HG02840 (cell line): ENCODE data around the gene EDDM13.
"Not testable (repeated sequence)": the region's sequence is repeated elsewhere in the genome, so short reads cannot be mapped to it uniquely, and the experiment has no call there.

Experiments used
- ATAC-seq: cut with Tn5 transposase; IDR thresholded peaks from one replicate; pipeline ENCODE4 v1.9.1; 2021; ENCODE audit warnings: mild to moderate bottlenecking, moderate library complexity, moderate number of reproducible peaks; ENCODE audit not compliant: unreplicated experiment, low FRiP score

EDDM13 gene

GRCh38 chr19:56294549-56294948, 22.0 kb downstream of the EDDM13 start:
- ATAC-seq: no peak

GRCh38 chr19:56295531-56296455, 23.2 kb downstream of the EDDM13 start:
- no peak for ATAC-seq

GRCh38 chr19:56297010-56297409, 24.5 kb downstream of the EDDM13 start:
- ATAC-seq: no peak

- no peak for ATAC-seq
These were observed 27.1 kb downstream of the EDDM13 start for GRCh38 chr19:56299688-56300087.

GRCh38 chr19:56301155-56301554, 28.6 kb downstream of the EDDM13 start:
- ATAC-seq: no peak

- ATAC-seq: no peak
These were observed 29.5 kb downstream of the EDDM13 start for GRCh38 chr19:56301886-56302620.

- no peak for ATAC-seq
These were observed 31.7 kb downstream of the EDDM13 start for GRCh38 chr19:56304243-56304642.

GRCh38 chr19:56306016-56306415, 33.5 kb downstream of the EDDM13 start:
- ATAC-seq: no peak

GRCh38 chr19:56307062-56307461, 34.5 kb downstream of the EDDM13 start:
- not testable (repeated sequence) for ATAC-seq

GRCh38 chr19:56308792-56309191, 36.2 kb downstream of the EDDM13 start:
- no peak for ATAC-seq

- ATAC-seq: no peak
These were observed 37.1 kb downstream of the EDDM13 start for GRCh38 chr19:56309511-56310185.

GRCh38 chr19:56310462-56310861, 37.9 kb downstream of the EDDM13 start:
- no peak for ATAC-seq

- no peak for ATAC-seq
These were observed 39.8 kb downstream of the EDDM13 start for GRCh38 chr19:56312342-56312741.

GRCh38 chr19:56312787-56313657, 40.5 kb downstream of the EDDM13 start:
- no peak for ATAC-seq

GRCh38 chr19:56314018-56314380, 41.5 kb downstream of the EDDM13 start:
- peak; percentile 1 for ATAC-seq

- ATAC-seq: peak; percentile 82
These were observed 42.0 kb downstream of the EDDM13 start, which contains the start of gene ZSCAN5A for GRCh38 chr19:56314381-56315076. Gene ZSCAN5A, minus strand, starts transcription at chr19:56314839. Its CDS starts 89,793 bp downstream, at chr19:56225046.

GRCh38 chr19:56315077-56315828, 42.7 kb downstream of the EDDM13 start:
- peak; percentile 87 for ATAC-seq

GRCh38 chr19:56316728-56317127, 44.2 kb downstream of the EDDM13 start:
- no peak for ATAC-seq

- ATAC-seq: no peak
These were observed 45.2 kb downstream of the EDDM13 start for GRCh38 chr19:56317749-56318148.
